CD4-positive, CD25-positive, alpha-beta regulatory T cell (primary cell): ENCODE results near the gene SDK1. TPM values are rescaled to one million over a fixed set of nuclear protein-coding genes. Genes with fewer than 3 reads are reported as not detected.

Source experiments
- ATAC-seq, 2 donors: fragments of 150-1000 bp; cut with Tn5 transposase; one replicate each; pipeline ENCODE4 v1.10.0; 2021; ENCODE audit warnings: low read depth in 2 of 2, moderate number of reproducible peaks in 2 of 2, moderate library complexity in 1 of 2
- DNase-seq, 3 donors: peaks; one replicate each; pipeline versions ENCODE4 v3.0.0 to v3.0.0-alpha.2; 2012 to 2022; ENCODE audit warnings: mixed read lengths in 1 of 3
- H3K27ac ChIP-seq: one replicate; pipeline ENCODE4 v1.7.0; 2013; ENCODE audit warnings: mild to moderate bottlenecking, low read length; ENCODE audit not compliant: insufficient read depth, poor library complexity, severe bottlenecking
- H3K27me3 ChIP-seq: one replicate; pipeline ENCODE4 v1.7.0; 2013; ENCODE audit warnings: low read length; ENCODE audit not compliant: control insufficient read depth, insufficient read depth
- H3K36me3 ChIP-seq: one replicate; pipeline ENCODE4 v1.7.0; 2013; ENCODE audit warnings: mild to moderate bottlenecking, low read length, moderate library complexity; ENCODE audit not compliant: control insufficient read depth, insufficient read depth
- H3K4me1 ChIP-seq: 2 replicates; pipeline ENCODE4 v1.7.0; 2013; ENCODE audit warnings: mild to moderate bottlenecking, low read length; ENCODE audit not compliant: insufficient read depth, control insufficient read depth, poor library complexity, severe bottlenecking
- H3K4me3 ChIP-seq: one replicate; pipeline ENCODE4 v1.7.0; 2013; ENCODE audit warnings: low read depth, mild to moderate bottlenecking, low read length, moderate library complexity
- H3K9me3 ChIP-seq, 2 experiments: 1 replicate in 1 of 2; 2 replicates in 1 of 2; pipeline ENCODE4 v1.7.0; 2013; ENCODE audit warnings: low read length in 2 of 2, mild to moderate bottlenecking in 1 of 2, moderate library complexity in 1 of 2; ENCODE audit not compliant: control insufficient read depth in 2 of 2
- H3K27ac Mint-ChIP-seq, 3 donors: one replicate each; pipeline ENCODE4 v1.8.0; 2020 to 2022; ENCODE audit warnings: mild to moderate bottlenecking in 3 of 3, mixed read lengths in 3 of 3, moderate library complexity in 2 of 3
- H3K27me3 Mint-ChIP-seq: one replicate; pipeline ENCODE4 v1.8.0; 2022; ENCODE audit warnings: mild to moderate bottlenecking, mixed read lengths
- H3K36me3 Mint-ChIP-seq: one replicate; pipeline ENCODE4 v1.8.0; 2020; ENCODE audit warnings: mixed read lengths
- H3K4me1 Mint-ChIP-seq, 4 donors: one replicate each; pipeline ENCODE4 v1.8.0; 2020 to 2022; ENCODE audit warnings: mixed read lengths in 4 of 4, mild to moderate bottlenecking in 1 of 4
- H3K4me3 Mint-ChIP-seq, 4 donors: one replicate each; pipeline ENCODE4 v1.8.0; 2020 to 2022; ENCODE audit warnings: mild to moderate bottlenecking in 4 of 4, mixed read lengths in 4 of 4, moderate library complexity in 3 of 4
- H3K9me3 Mint-ChIP-seq, 7 donors: one replicate each; pipeline ENCODE4 v1.8.0; 2020 to 2022; ENCODE audit warnings: mixed read lengths in 7 of 7, mild to moderate bottlenecking in 3 of 7, moderate library complexity in 2 of 7
- polyA plus RNA-seq, 4 donors: library from polyadenylated mRNA; unstranded; fragments of 300-500 nt; fragmentation: Illumina TruSeq; gene quantifications; one replicate each; pipeline ENCODE4 v1.2.3, GENCODE V29; 2021
- total RNA-seq: library from RNA; stranded (reverse); gene quantifications from one replicate; pipeline ENCODE4 v1.2.3, GENCODE V29; 2022

SDK1 gene
- total and polyA plus RNA-seq, 5 donors from 2014 or later: 0.47 TPM; not detected in 4

DNA sequence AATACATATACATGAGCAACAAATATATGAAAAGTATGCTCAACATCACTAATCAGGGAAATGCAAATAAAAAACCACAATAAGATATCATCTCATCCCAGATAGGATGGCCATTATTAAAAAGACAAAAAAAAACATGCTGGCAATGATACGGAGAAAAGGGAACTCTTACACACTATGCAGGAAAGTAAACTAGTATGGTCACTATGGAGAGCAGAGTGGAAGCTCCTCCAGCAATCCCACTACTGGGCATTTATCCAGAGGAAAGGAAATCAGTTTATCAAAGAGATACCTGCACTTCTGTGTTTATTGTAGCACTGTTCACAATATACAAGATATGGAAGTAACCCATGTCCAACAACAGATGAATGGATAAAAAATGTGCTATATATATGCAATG, 217.5 kb downstream of the SDK1 start:
- H3K9me3 Mint-ChIP-seq: no peaks in the 10 kb centered on the region
- H3K27me3 Mint-ChIP-seq: peaks cover 13% of the 10 kb centered on the region
- DNase-seq: no peak
- no peak overlapping the region for H3K4me3 ChIP-seq
- H3K4me3 Mint-ChIP-seq: no peak overlapping the region
- no peaks in the 10 kb centered on the region for H3K4me1 ChIP-seq
- no peak overlapping the region for H3K27ac ChIP-seq
- H3K9me3 ChIP-seq: no peaks in the 10 kb centered on the region
- H3K27ac Mint-ChIP-seq: no peak overlapping the region
- H3K4me1 Mint-ChIP-seq: no peaks in the 10 kb centered on the region
- peaks cover 7% of the 10 kb centered on the region for H3K27me3 ChIP-seq
- no peaks in the 10 kb centered on the region for H3K36me3 ChIP-seq
- no peak for ATAC-seq
- no peaks in the 10 kb centered on the region for H3K36me3 Mint-ChIP-seq

DNA sequence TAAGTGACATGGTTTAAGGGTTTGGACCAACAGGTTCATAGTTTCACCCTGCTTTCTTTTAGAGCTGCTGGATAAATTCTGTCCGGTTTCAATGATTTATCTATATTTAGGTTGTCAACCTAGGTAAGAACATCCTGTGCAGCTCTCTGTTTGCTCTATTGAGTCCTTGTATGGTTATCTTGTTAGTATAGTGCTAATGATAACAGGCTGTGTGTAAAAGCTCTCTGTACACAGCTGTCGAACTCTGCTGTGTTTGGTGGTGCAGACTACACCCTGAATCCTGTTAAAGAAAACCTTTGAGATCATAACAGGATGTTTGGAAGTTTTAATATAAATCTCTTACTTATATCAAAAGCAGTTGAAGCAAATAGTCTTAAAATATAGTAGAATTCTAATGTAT, 219.2 kb downstream of the SDK1 start:
- Mint-ChIP-seq H3K27me3 (peaks cover 13% of the 10 kb centered on the region), H3K27ac (no peak overlapping the region), H3K4me3 (no peak overlapping the region), H3K36me3 (no peaks in the 10 kb centered on the region), H3K4me1 (no peaks in the 10 kb centered on the region), H3K9me3 (no peaks in the 10 kb centered on the region)
- Histone ChIP-seq H3K27ac (no peak overlapping the region), H3K36me3 (no peaks in the 10 kb centered on the region), H3K27me3 (peaks cover 7% of the 10 kb centered on the region), H3K4me1 (no peaks in the 10 kb centered on the region), H3K9me3 (no peaks in the 10 kb centered on the region), H3K4me3 (no peak overlapping the region)
- DNase-seq (no peak), ATAC-seq (no peak)

DNA sequence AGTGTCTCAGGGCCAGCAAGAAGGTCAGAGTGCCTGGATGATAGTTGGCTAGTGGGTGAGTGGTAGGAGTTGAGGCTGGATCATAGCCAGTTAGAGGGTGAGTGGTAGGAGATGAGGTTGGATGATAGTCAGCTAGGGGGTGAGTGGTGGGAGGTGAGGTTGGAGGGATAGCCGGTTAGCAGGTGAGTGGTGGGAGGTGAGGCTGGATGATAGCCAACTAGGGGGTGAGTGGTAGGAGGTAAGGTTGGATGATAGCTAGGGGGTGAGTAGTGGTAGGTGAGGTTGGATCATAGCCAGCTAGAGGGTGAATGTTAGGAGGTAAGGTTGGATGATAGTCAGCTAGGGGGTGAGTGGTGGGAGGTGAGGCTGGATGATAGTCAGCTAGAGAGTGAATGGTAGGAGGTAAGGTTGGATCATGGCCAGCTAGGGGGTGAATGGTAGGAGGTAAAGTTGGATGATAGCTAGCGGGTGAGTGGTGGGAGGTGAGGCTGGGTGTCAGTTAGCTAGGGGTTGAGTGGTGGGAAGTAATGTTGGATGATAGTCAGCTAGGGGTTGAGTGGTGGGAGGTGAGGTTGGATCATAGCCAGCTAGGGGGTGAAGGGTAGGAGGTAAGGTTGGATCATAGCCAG, 226.6 kb downstream of the SDK1 start:
- Histone ChIP-seq H3K4me1 (no peaks in the 10 kb centered on the region), H3K27me3 (peaks cover 3% of the 10 kb centered on the region), H3K4me3 (no peak overlapping the region), H3K9me3 (no peaks in the 10 kb centered on the region), H3K27ac (no peak overlapping the region), H3K36me3 (no peaks in the 10 kb centered on the region)
- no peak for ATAC-seq
- Mint-ChIP-seq H3K27ac (no peak overlapping the region), H3K27me3 (peaks cover 9% of the 10 kb centered on the region), H3K4me3 (no peak overlapping the region), H3K9me3 (peaks cover 0 to 2% (median 0%) of the 10 kb centered on the region in 7 donors), H3K36me3 (no peaks in the 10 kb centered on the region), H3K4me1 (no peaks in the 10 kb centered on the region)
- no peak for DNase-seq

DNA sequence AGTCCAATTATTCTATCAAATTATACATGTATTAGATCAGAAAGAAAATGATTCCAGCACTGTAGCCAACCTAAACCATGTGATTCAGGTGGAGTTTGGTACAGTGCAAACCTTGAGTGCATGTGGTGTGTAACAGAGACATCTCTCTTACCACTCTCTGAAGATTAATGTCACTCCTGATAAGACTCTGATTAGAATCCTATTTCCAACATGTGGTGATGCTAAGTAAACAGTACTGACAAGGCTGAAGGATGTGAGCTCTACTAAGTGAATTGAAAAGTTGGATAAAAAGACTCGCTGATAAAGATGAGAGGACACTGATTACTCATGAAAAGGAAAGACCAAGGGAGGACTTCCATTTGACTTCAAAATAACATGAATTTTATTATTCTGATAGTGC, 232.0 kb downstream of the SDK1 start:
- H3K27me3 Mint-ChIP-seq: peaks cover 12% of the 10 kb centered on the region
- no peak overlapping the region for H3K27ac ChIP-seq

GRCh38 chr7:3537210-3537875, 236.3 kb downstream of the SDK1 start:
- Mint-ChIP-seq H3K27me3 (peaks cover 7% of the 10 kb centered on the region), H3K9me3 (peaks cover 0 to 2% (median 0%) of the 10 kb centered on the region in 7 donors), H3K27ac (no peak overlapping the region), H3K4me3 (no peak overlapping the region), H3K4me1 (peaks cover 0 to 4% (median 0%) of the 10 kb centered on the region in 4 donors), H3K36me3 (no peaks in the 10 kb centered on the region)
- ATAC-seq: no peak
- no peaks in the 10 kb centered on the region for H3K36me3 ChIP-seq
- H3K9me3 ChIP-seq: no peaks in the 10 kb centered on the region
- peaks cover 3% of the 10 kb centered on the region for H3K27me3 ChIP-seq
- no peak overlapping the region for H3K4me3 ChIP-seq
- no peak overlapping the region for H3K27ac ChIP-seq
- no peak for DNase-seq
- H3K4me1 ChIP-seq: no peaks in the 10 kb centered on the region

More for the DNA sequence above, 232.0 kb downstream of the SDK1 start:
- Mint-ChIP-seq H3K36me3 (no peaks in the 10 kb centered on the region), H3K4me1 (peaks cover 0 to 4% (median 0%) of the 10 kb centered on the region in 4 donors), H3K4me3 (no peak overlapping the region), H3K27ac (no peak overlapping the region), H3K9me3 (peaks cover 0 to 2% (median 0%) of the 10 kb centered on the region in 7 donors)
- no peak for DNase-seq
- no peaks in the 10 kb centered on the region for H3K9me3 ChIP-seq
- peaks cover 4% of the 10 kb centered on the region for H3K27me3 ChIP-seq
- H3K36me3 ChIP-seq: no peaks in the 10 kb centered on the region
- no peak overlapping the region for H3K4me3 ChIP-seq
- ATAC-seq: no peak
- no peaks in the 10 kb centered on the region for H3K4me1 ChIP-seq

- Mint-ChIP-seq H3K9me3 (peaks cover 0 to 2% (median 0%) of the 10 kb centered on the region in 7 donors), H3K27me3 (peaks cover 7% of the 10 kb centered on the region), H3K4me3 (no peak overlapping the region), H3K4me1 (peaks cover 0 to 4% (median 0%) of the 10 kb centered on the region in 4 donors), H3K27ac (no peak overlapping the region), H3K36me3 (no peaks in the 10 kb centered on the region)
- Histone ChIP-seq H3K36me3 (no peaks in the 10 kb centered on the region), H3K9me3 (no peaks in the 10 kb centered on the region), H3K4me1 (no peaks in the 10 kb centered on the region), H3K4me3 (no peak overlapping the region), H3K27ac (no peak overlapping the region), H3K27me3 (no peaks in the 10 kb centered on the region)
- DNase-seq: no peak
- ATAC-seq: no peak
These were observed 237.0 kb downstream of the SDK1 start for GRCh38 chr7:3538041-3538440.

GRCh38 chr7:3540456-3541220, 239.6 kb downstream of the SDK1 start:
- Mint-ChIP-seq H3K4me3 (no peak overlapping the region), H3K27me3 (no peaks in the 10 kb centered on the region), H3K9me3 (no peaks in the 10 kb centered on the region), H3K27ac (no peak overlapping the region), H3K36me3 (no peaks in the 10 kb centered on the region), H3K4me1 (no peaks in the 10 kb centered on the region)
- H3K9me3 ChIP-seq: no peaks in the 10 kb centered on the region
- H3K27me3 ChIP-seq: no peaks in the 10 kb centered on the region
- ATAC-seq: no peak
- H3K27ac ChIP-seq: no peak overlapping the region
- H3K4me1 ChIP-seq: no peaks in the 10 kb centered on the region
- H3K4me3 ChIP-seq: no peak overlapping the region
- no peaks in the 10 kb centered on the region for H3K36me3 ChIP-seq
- DNase-seq: no peak
